Mesendoderm (in vitro differentiated cells): ENCODE results near the gene LIF.

Experiments used
- DNase-seq: peaks from one replicate; pipeline ENCODE4 v3.0.0; 2013
- H2AK5ac ChIP-seq: 2 replicates; pipeline ENCODE4 v1.6.1; 2013; ENCODE audit warnings: low read length, inconsistent platforms
- H2BK120ac ChIP-seq: 2 replicates; pipeline ENCODE4 v1.6.1; 2013; ENCODE audit warnings: low read depth, mild to moderate bottlenecking, low read length, moderate library complexity, mixed read lengths
- H2BK15ac ChIP-seq: replicated peaks from 2 replicates; pipeline ENCODE4 v1.6.1; 2013; ENCODE audit warnings: low read depth, mild to moderate bottlenecking, moderate library complexity
- H2BK5ac ChIP-seq: 2 replicates; pipeline ENCODE4 v1.6.1; 2013; ENCODE audit warnings: low read length, inconsistent platforms
- H3K18ac ChIP-seq: 2 replicates; pipeline ENCODE4 v1.6.1; 2013; ENCODE audit warnings: mild to moderate bottlenecking, low read length, mixed read lengths
- H3K23ac ChIP-seq: one replicate; pipeline ENCODE4 v1.6.1; 2013; ENCODE audit warnings: low read length
- H3K27ac ChIP-seq: 2 replicates; pipeline ENCODE4 v1.5.1; 2013; ENCODE audit warnings: low read depth, mild to moderate bottlenecking, inconsistent platforms, low read length, moderate library complexity
- H3K27me3 ChIP-seq: 2 replicates; pipeline ENCODE4 v1.6.1; 2013; ENCODE audit warnings: low read length, control low read depth, mild to moderate bottlenecking, inconsistent platforms; ENCODE audit not compliant: insufficient read depth, poor library complexity
- H3K36me3 ChIP-seq: 2 replicates; pipeline ENCODE4 v1.6.1; 2013; ENCODE audit warnings: low read length, inconsistent platforms; ENCODE audit not compliant: control insufficient read depth, insufficient read depth
- H3K4ac ChIP-seq: one replicate; pipeline ENCODE4 v1.6.1; 2013; ENCODE audit warnings: low read depth, mild to moderate bottlenecking, low read length, moderate library complexity
- H3K4me1 ChIP-seq: 2 replicates; pipeline ENCODE4 v1.6.1; 2013; ENCODE audit warnings: low read depth, low read length, inconsistent platforms; ENCODE audit not compliant: control insufficient read depth
- H3K4me2 ChIP-seq: 2 replicates; pipeline ENCODE4 v1.6.1; 2013; ENCODE audit warnings: low read length
- H3K4me3 ChIP-seq: 2 replicates; pipeline ENCODE4 v1.5.1; 2013; ENCODE audit warnings: mild to moderate bottlenecking, low read length
- H3K56ac ChIP-seq: one replicate; pipeline ENCODE4 v1.6.1; 2013; ENCODE audit warnings: low read length
- H3K79me1 ChIP-seq: 2 replicates; pipeline ENCODE4 v1.6.1; 2013; ENCODE audit warnings: low read length, inconsistent platforms
- H3K79me2 ChIP-seq: 2 replicates; pipeline ENCODE4 v1.6.1; 2013; ENCODE audit warnings: mild to moderate bottlenecking, low read length; ENCODE audit not compliant: control insufficient read depth, insufficient read depth
- H3K9ac ChIP-seq: 2 replicates; pipeline ENCODE4 v1.6.1; 2013; ENCODE audit warnings: low read length, inconsistent platforms
- H4K5ac ChIP-seq: one replicate; pipeline ENCODE4 v1.6.1; 2013; ENCODE audit warnings: low read length
- H4K8ac ChIP-seq: one replicate; pipeline ENCODE4 v1.6.1; 2013; ENCODE audit warnings: low read depth, mild to moderate bottlenecking, control low read depth, low read length, moderate library complexity
- whole genome bisulfite sequencing: extraction: QIAGEN DNeasy Blood & Tissue Kit; methylation state at CpG from one replicate; pipeline ENCODE4 v1.1.7; 2013; ENCODE audit warnings: low lambda C conversion rate, missing lambda C conversion rate; ENCODE audit not compliant: insufficient coverage; ENCODE audit errors: extremely low coverage; 5-methylcytosine and 5-hydroxymethylcytosine counted together

The LIF gene

GRCh38 chr22:30268331-30268730 lies 21.8 kb upstream of the LIF start:
- H2BK120ac ChIP-seq = no peak overlapping the region
- no CpG with 5 or more reads among the region's 8 CpGs for WGBS
- no peak overlapping the region for H3K23ac ChIP-seq
- H3K4me2 ChIP-seq = no peak overlapping the region
- H3K56ac ChIP-seq = no peak overlapping the region
- H3K4ac ChIP-seq = no peak overlapping the region
- H3K4me3 ChIP-seq = no peak overlapping the region
- no peak overlapping the region for H2BK15ac ChIP-seq
- no peaks in the 10 kb centered on the region for H3K79me2 ChIP-seq
- H4K8ac ChIP-seq = no peak overlapping the region
- H3K18ac ChIP-seq = no peak overlapping the region
- H3K27ac ChIP-seq = no peak overlapping the region
- H3K9ac ChIP-seq = no peak overlapping the region
- H3K79me1 ChIP-seq = no peaks in the 10 kb centered on the region
- no peaks in the 10 kb centered on the region for H3K27me3 ChIP-seq
- H4K5ac ChIP-seq = no peak overlapping the region
- H2AK5ac ChIP-seq = no peak overlapping the region
- no peak overlapping the region for H2BK5ac ChIP-seq
- no peak for DNase-seq
- H3K4me1 ChIP-seq = no peaks in the 10 kb centered on the region
- H3K36me3 ChIP-seq = no peaks in the 10 kb centered on the region

- H4K5ac ChIP-seq = no peak overlapping the region
- H3K79me2 ChIP-seq = no peaks in the 10 kb centered on the region
- no peak overlapping the region for H3K23ac ChIP-seq
- no peaks in the 10 kb centered on the region for H3K4me1 ChIP-seq
- no peak overlapping the region for H3K9ac ChIP-seq
- no peak overlapping the region for H3K4me2 ChIP-seq
- no peak overlapping the region for H2AK5ac ChIP-seq
- no peak for DNase-seq
- H3K4ac ChIP-seq = no peak overlapping the region
- H3K56ac ChIP-seq = no peak overlapping the region
- H3K18ac ChIP-seq = no peak overlapping the region
- H3K79me1 ChIP-seq = no peaks in the 10 kb centered on the region
- no peak overlapping the region for H2BK5ac ChIP-seq
- no peak overlapping the region for H3K27ac ChIP-seq
- H3K4me3 ChIP-seq = no peak overlapping the region
- H2BK120ac ChIP-seq = no peak overlapping the region
- no peak overlapping the region for H2BK15ac ChIP-seq
- H3K27me3 ChIP-seq = no peaks in the 10 kb centered on the region
- H3K36me3 ChIP-seq = no peaks in the 10 kb centered on the region
- no CpG with 5 or more reads among the region's 14 CpGs for WGBS
- no peak overlapping the region for H4K8ac ChIP-seq
Observed at GRCh38 chr22:30267382-30268302, 21.1 kb upstream of the LIF start.

GRCh38 chr22:30266445-30267381 lies 20.2 kb upstream of the LIF start, which contains the start of gene OSM:
Gene OSM (minus strand): TSS chr22:30266851. CDS start chr22:30266799, 52 bp downstream.
- Histone ChIP-seq H3K36me3 (no peaks in the 10 kb centered on the region), H2BK5ac (no peak within 1 kb of the TSS), H3K4me1 (no peaks in the 10 kb centered on the region), H3K23ac (no peak within 1 kb of the TSS), H2BK120ac (no peak within 1 kb of the TSS), H3K79me2 (no peaks in the 10 kb centered on the region), H3K79me1 (no peaks in the 10 kb centered on the region), H3K4me3 (no peak within 1 kb of the TSS), H3K4ac (no peak within 1 kb of the TSS), H3K4me2 (no peak within 1 kb of the TSS), H3K27me3 (no peaks in the 10 kb centered on the region), H3K18ac (no peak within 1 kb of the TSS), H3K56ac (no peak within 1 kb of the TSS), H4K8ac (no peak within 1 kb of the TSS), H2BK15ac (no peak within 1 kb of the TSS), H4K5ac (no peak within 1 kb of the TSS), H3K27ac (no peak within 1 kb of the TSS), H2AK5ac (no peak within 1 kb of the TSS), H3K9ac (no peak within 1 kb of the TSS)
- DNase-seq = no peak
- WGBS = no CpG with 5 or more reads among the region's 35 CpGs

GRCh38 chr22:30265823-30266444 lies 19.4 kb upstream of the LIF start:
- H3K4ac ChIP-seq = no peak overlapping the region
- H3K27me3 ChIP-seq = no peaks in the 10 kb centered on the region
- H3K36me3 ChIP-seq = no peaks in the 10 kb centered on the region
- H4K5ac ChIP-seq = no peak overlapping the region
- no CpG with 5 or more reads among the region's 24 CpGs for WGBS
- no peak overlapping the region for H3K18ac ChIP-seq
- no peak overlapping the region for H3K56ac ChIP-seq
- H3K4me3 ChIP-seq = no peak overlapping the region
- no peaks in the 10 kb centered on the region for H3K79me2 ChIP-seq
- H3K27ac ChIP-seq = no peak overlapping the region
- H3K9ac ChIP-seq = no peak overlapping the region
- no peak overlapping the region for H2AK5ac ChIP-seq
- no peak overlapping the region for H2BK5ac ChIP-seq
- H2BK15ac ChIP-seq = no peak overlapping the region
- H3K4me1 ChIP-seq = no peaks in the 10 kb centered on the region
- H2BK120ac ChIP-seq = no peak overlapping the region
- H3K23ac ChIP-seq = no peak overlapping the region
- no peak overlapping the region for H4K8ac ChIP-seq
- DNase-seq = no peak
- no peak overlapping the region for H3K4me2 ChIP-seq
- H3K79me1 ChIP-seq = no peaks in the 10 kb centered on the region

- no peak overlapping the region for H3K23ac ChIP-seq
- H3K56ac ChIP-seq = no peak overlapping the region
- WGBS = no CpG with 5 or more reads among the region's 9 CpGs
- no peaks in the 10 kb centered on the region for H3K79me2 ChIP-seq
- H4K8ac ChIP-seq = no peak overlapping the region
- H3K9ac ChIP-seq = no peak overlapping the region
- H3K4me3 ChIP-seq = no peak overlapping the region
- no peaks in the 10 kb centered on the region for H3K36me3 ChIP-seq
- no peak overlapping the region for H4K5ac ChIP-seq
- H3K27ac ChIP-seq = no peak overlapping the region
- H3K27me3 ChIP-seq = no peaks in the 10 kb centered on the region
- H3K4me2 ChIP-seq = no peak overlapping the region
- H3K18ac ChIP-seq = no peak overlapping the region
- no peak overlapping the region for H2BK5ac ChIP-seq
- DNase-seq = no peak
- H2AK5ac ChIP-seq = no peak overlapping the region
- no peaks in the 10 kb centered on the region for H3K4me1 ChIP-seq
- H2BK15ac ChIP-seq = no peak overlapping the region
- no peaks in the 10 kb centered on the region for H3K79me1 ChIP-seq
- no peak overlapping the region for H2BK120ac ChIP-seq
- H3K4ac ChIP-seq = no peak overlapping the region
Observed at GRCh38 chr22:30265131-30265720, 18.7 kb upstream of the LIF start.
